Kidney (tissue), 14 donors: ENCODE results near the gene MAPK1. TPM values are rescaled to one million over a fixed set of nuclear protein-coding genes. Genes with fewer than 3 reads are reported as not detected.
"Not testable (repeated sequence)": the region's sequence is repeated elsewhere in the genome, so short reads cannot be mapped to it uniquely, and the experiment has no call there.

ENCODE experiments used
- DNase-seq, 5 donors: peaks; one replicate each; pipeline ENCODE4 v3.0.0-alpha.2; 2013 to 2020
- FAIRE-seq: peaks from 2 replicates; lab custom pipeline; 2012; peaks lifted over from hg19 to GRCh38; lab: Jason Lieb, UNC
- H3K27ac ChIP-seq, 2 donors: one replicate each; pipeline ENCODE4 v1.7.0; 2013; ENCODE audit warnings: low read depth in 2 of 2, low read length in 2 of 2, inconsistent platforms in 1 of 2
- H3K27me3 ChIP-seq: one replicate; pipeline ENCODE4 v1.7.1; 2013; ENCODE audit warnings: low read length, inconsistent platforms; ENCODE audit not compliant: control insufficient read depth, insufficient read depth
- H3K36me3 ChIP-seq, 3 donors: one replicate each; pipeline versions ENCODE4 v1.7.0 to v1.7.1; 2013; ENCODE audit warnings: low read length in 3 of 3, control low read depth in 1 of 3, inconsistent platforms in 1 of 3; ENCODE audit not compliant: insufficient read depth in 3 of 3, control insufficient read depth in 2 of 3
- H3K4me1 ChIP-seq, 3 donors: one replicate each; pipeline versions ENCODE4 v1.7.0 to v1.7.1; 2013; ENCODE audit warnings: low read length in 3 of 3, inconsistent platforms in 1 of 3, low read depth in 1 of 3; ENCODE audit not compliant: control insufficient read depth in 2 of 3, insufficient read depth in 2 of 3
- H3K4me3 ChIP-seq, 3 donors: one replicate each; pipeline versions ENCODE4 v1.7.0 to v1.8.1; 2013; ENCODE audit warnings: low read length in 3 of 3, control low read depth in 1 of 3, inconsistent platforms in 1 of 3
- H3K9ac ChIP-seq, 3 donors: one replicate each; pipeline versions ENCODE4 v1.7.0 to v1.7.1; 2013; ENCODE audit warnings: low read length in 3 of 3, control low read depth in 1 of 3, inconsistent platforms in 1 of 3
- H3K9me3 ChIP-seq, 3 donors: one replicate each; pipeline versions ENCODE4 v1.7.0 to v1.7.1; 2013; ENCODE audit warnings: low read length in 3 of 3, control low read depth in 1 of 3, inconsistent platforms in 1 of 3; ENCODE audit not compliant: control insufficient read depth in 2 of 3, insufficient read depth in 1 of 3
- CTCF ChIP-seq: IDR thresholded peaks from 3 replicates; pipeline ENCODE4 v1.5.1; 2012; ENCODE audit warnings: mild to moderate bottlenecking, moderate library complexity, borderline replicate concordance; ENCODE audit not compliant: insufficient read depth; ENCODE audit errors: extremely low read depth
- intact Hi-C: fragments of 100-400 bp; cut with DNase I; formaldehyde crosslinking; loops from one replicate; pipeline ENCODE4 v1.11.1; 2022
- polyA plus RNA-seq: library from polyadenylated mRNA; stranded (reverse); fragments of 350-450 nt; fragmentation: Illumina TruSeq; extraction: RNeasy Lipid Tissue Mini Kit (QIAGEN cat#74804); gene quantifications from one replicate; pipeline ENCODE4 v1.2.3, GENCODE V29; 2014; ENCODE audit warnings: low read depth, low replicate concordance; ENCODE audit not compliant: insufficient read depth
- total RNA-seq: library from RNA; stranded (reverse); fragmentation: NEBNext Ultra II Directional; extraction: Animal tissue kit (Norgen Biotek cat#: 25700); gene quantifications from one replicate; pipeline ENCODE4 v1.2.1, GENCODE V29; 2021
- donor health status: control.
- donor health status: control.
- donor health status: control.
- donor health status: control.
- donor health status: control.
- donor health status: DM: yes; HTN: yes; CAD: no.
- donor health status: Normal renal cell carcinoma (clear cell type).

MAPK1 gene
- total and polyA plus RNA-seq, 2 donors from 2014 or later, result 21.3 to 128 TPM

- Histone ChIP-seq H3K36me3 (no peaks in the 10 kb centered on the region), H3K9ac (no peak overlapping the region), H3K4me3 (no peak overlapping the region), H3K9me3 (no peaks in the 10 kb centered on the region), H3K4me1 (peaks cover 0 to 8% (median 7%) of the 10 kb centered on the region in 3 donors), H3K27ac (no peak overlapping the region), H3K27me3 (no peaks in the 10 kb centered on the region)
- FAIRE-seq (no peak), DNase-seq (no peak)
- intact Hi-C loops, result no loop called here
- no peak for TF ChIP-seq CTCF
Observed at GRCh38 chr22:21815357-21815756, 52.1 kb downstream of the MAPK1 start.

- H3K4me1 ChIP-seq, result peaks cover 0 to 4% (median 3%) of the 10 kb centered on the region in 3 donors
- peak; percentile 32 for FAIRE-seq
- no peak overlapping the region for H3K27ac ChIP-seq
- H3K9ac ChIP-seq, result no peak overlapping the region
- H3K27me3 ChIP-seq, result no peaks in the 10 kb centered on the region
- no peaks in the 10 kb centered on the region for H3K36me3 ChIP-seq
- intact Hi-C loops, result no loop called here
- no peak for TF ChIP-seq CTCF
- no peak overlapping the region for H3K4me3 ChIP-seq
- no peaks in the 10 kb centered on the region for H3K9me3 ChIP-seq
- DNase-seq, result no peak
Observed at GRCh38 chr22:21811982-21812381, 55.5 kb downstream of the MAPK1 start.

- H3K4me3 ChIP-seq, result no peak overlapping the region
- intact Hi-C loops, result no loop called here
Observed at GRCh38 chr22:21807544-21808529, 59.6 kb downstream of the MAPK1 start.

GRCh38 chr22:21805325-21805724, 62.1 kb downstream of the MAPK1 start:
- peaks cover 3 to 42% (median 8%) of the 10 kb centered on the region in 3 donors for H3K36me3 ChIP-seq
- H3K27me3 ChIP-seq, H3K27ac ChIP-seq, H3K9me3 ChIP-seq, intact Hi-C loops, H3K4me3 ChIP-seq, H3K4me1 ChIP-seq, FAIRE-seq, DNase-seq, H3K9ac ChIP-seq: not testable (repeated sequence)

More at GRCh38 chr22:21807544-21808529, 59.6 kb downstream of the MAPK1 start:
- Histone ChIP-seq H3K36me3 (peaks cover 3 to 25% (median 8%) of the 10 kb centered on the region in 3 donors), H3K9me3 (no peaks in the 10 kb centered on the region), H3K27me3 (no peaks in the 10 kb centered on the region), H3K27ac (no peak overlapping the region), H3K4me1 (peaks cover 0 to 5% (median 0%) of the 10 kb centered on the region in 3 donors), H3K9ac (no peak overlapping the region)
- TF ChIP-seq CTCF, result no peak
- no peak for DNase-seq
- FAIRE-seq, result no peak
